Brain microvascular endothelial cell (primary cell): ENCODE measurements around the gene CEACAM18.

Experiments used
- DNase-seq: peaks from one replicate; pipeline ENCODE4 v3.0.0-alpha.2; 2020
- H3K27ac ChIP-seq: fragments of 250-450 bp; sonication (Bioruptor Pico); 2 replicates; pipeline ENCODE4 v1.5.1; 2020; ENCODE audit warnings: mild to moderate bottlenecking, moderate library complexity
- H3K27me3 ChIP-seq: fragments of 250-450 bp; sonication (Bioruptor Pico); replicated peaks from 2 replicates; pipeline ENCODE4 v1.5.1; 2020; ENCODE audit warnings: mild to moderate bottlenecking
- H3K36me3 ChIP-seq: fragments of 250-450 bp; sonication (Bioruptor Pico); replicated peaks from 2 replicates; pipeline ENCODE4 v1.5.1; 2020; ENCODE audit warnings: mild to moderate bottlenecking
- H3K4me3 ChIP-seq: 2 replicates; pipeline ENCODE4 v1.5.1; 2011; ENCODE audit warnings: low read depth, mild to moderate bottlenecking, control low read depth, low read length, moderate library complexity
- CTCF ChIP-seq: IDR thresholded peaks from 2 replicates; pipeline ENCODE4 v1.5.1; 2011; ENCODE audit warnings: low read depth, mild to moderate bottlenecking, moderate library complexity, low read length, control low read depth, inconsistent platforms; ENCODE audit errors: missing control alignments
- in situ Hi-C: cut with HindIII; loops from 2 replicates; pipeline ENCODE4 v1.10.0; 2017; ENCODE audit warnings: low sequenced_read_pairs, low pct_ligation_motif_present

The CEACAM18 gene

GRCh38 chr19:51466723-51467122, 11.6 kb upstream of the CEACAM18 start:
- H3K36me3 ChIP-seq, result no peaks in the 10 kb centered on the region
- DNase-seq, result no peak
- no peak overlapping the region for H3K4me3 ChIP-seq
- in situ Hi-C loops, result no loop called here
- no peak for TF ChIP-seq CTCF
- H3K27me3 ChIP-seq, result no peaks in the 10 kb centered on the region
- no peak overlapping the region for H3K27ac ChIP-seq

DNA sequence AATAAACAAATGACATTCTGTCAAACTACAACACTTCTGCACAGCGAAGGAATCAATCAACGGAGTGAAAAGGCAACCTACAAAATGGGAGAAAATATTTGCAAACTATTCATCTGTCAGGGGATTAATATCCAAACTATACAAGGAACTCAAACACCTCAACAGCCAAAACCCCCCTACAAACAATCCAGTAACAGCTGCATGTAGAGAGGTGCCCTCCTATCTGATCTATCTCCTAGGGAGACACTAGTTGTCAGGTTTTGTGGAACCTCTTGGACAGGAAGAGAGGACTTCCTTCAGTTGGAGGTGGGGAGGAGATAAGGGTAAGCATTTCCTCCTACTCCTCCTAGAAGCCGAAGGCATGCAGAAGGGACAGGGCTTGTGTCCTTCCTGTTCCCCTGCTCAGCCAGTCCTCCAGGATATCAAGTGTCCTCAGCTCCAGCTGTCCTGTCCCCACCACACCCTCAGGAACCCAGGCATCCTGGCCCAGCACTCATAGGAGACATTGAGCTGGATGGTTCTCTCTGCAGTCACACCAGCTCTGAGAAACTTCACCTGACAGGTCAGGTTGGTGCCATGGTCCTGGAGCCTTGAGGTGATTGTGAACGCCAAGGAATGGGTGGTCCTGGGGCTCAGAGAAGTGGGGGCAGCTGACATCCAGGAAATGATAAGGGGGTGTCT, 10.3 kb upstream of the CEACAM18 start:
- Histone ChIP-seq H3K27ac (no peak overlapping the region), H3K36me3 (no peaks in the 10 kb centered on the region), H3K4me3 (no peak overlapping the region), H3K27me3 (no peaks in the 10 kb centered on the region)
- in situ Hi-C loops, result no loop called here
- TF ChIP-seq CTCF, result no peak
- DNase-seq, result no peak

GRCh38 chr19:51468545-51468920, 9.8 kb upstream of the CEACAM18 start:
- Histone ChIP-seq H3K4me3 (no peak overlapping the region), H3K27ac (no peak overlapping the region), H3K27me3 (no peaks in the 10 kb centered on the region), H3K36me3 (no peaks in the 10 kb centered on the region)
- in situ Hi-C loops, result no loop called here
- no peak for DNase-seq
- TF ChIP-seq CTCF, result no peak

- in situ Hi-C loops, result no loop called here
- no peak for TF ChIP-seq CTCF
- no peaks in the 10 kb centered on the region for H3K27me3 ChIP-seq
- no peak overlapping the region for H3K4me3 ChIP-seq
- no peak for DNase-seq
- H3K27ac ChIP-seq, result no peak overlapping the region
- no peaks in the 10 kb centered on the region for H3K36me3 ChIP-seq
Measured at GRCh38 chr19:51469162-51469561, 9.2 kb upstream of the CEACAM18 start.

GRCh38 chr19:51469629-51470028, 8.7 kb upstream of the CEACAM18 start:
- H3K36me3 ChIP-seq, result no peaks in the 10 kb centered on the region
- no peak overlapping the region for H3K4me3 ChIP-seq
- in situ Hi-C loops, result no loop called here
- no peaks in the 10 kb centered on the region for H3K27me3 ChIP-seq
- no peak for DNase-seq
- TF ChIP-seq CTCF, result no peak
- no peak overlapping the region for H3K27ac ChIP-seq

DNA sequence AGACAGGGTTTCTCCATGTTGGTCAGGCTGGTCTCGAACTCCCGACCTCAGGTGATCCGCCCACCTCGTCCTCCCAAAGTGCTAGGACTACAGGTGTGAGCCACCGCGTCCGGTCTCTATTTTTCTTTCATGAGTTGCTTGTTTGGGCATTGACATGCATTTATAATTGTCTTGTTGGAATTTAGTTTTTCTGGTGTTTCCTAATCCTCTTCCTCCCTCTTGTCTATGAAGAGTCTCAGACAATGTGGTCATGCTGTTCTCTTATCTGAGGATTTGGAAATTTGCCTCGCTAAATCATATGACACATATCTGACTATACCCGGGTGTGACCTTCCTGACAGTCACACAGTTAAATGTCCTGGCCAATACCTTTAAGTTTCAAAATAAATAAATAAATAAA, 7.4 kb upstream of the CEACAM18 start:
- in situ Hi-C loops, result no loop called here
- no peak for TF ChIP-seq CTCF
- no peak for DNase-seq
- Histone ChIP-seq H3K36me3 (no peaks in the 10 kb centered on the region), H3K4me3 (no peak overlapping the region), H3K27me3 (no peaks in the 10 kb centered on the region), H3K27ac (no peak overlapping the region)
